Hindlimb muscle (tissue), 1 donor: ENCODE results near the gene RNF181. TPM values are rescaled to one million over a fixed set of nuclear protein-coding genes. Genes with fewer than 3 reads are reported as not detected.
A peak's percentile ranks its signal among the peaks of the same experiment; 100 is the strongest.
"Not testable (repeated sequence)": the region's sequence is repeated elsewhere in the genome, so short reads cannot be mapped to it uniquely, and the experiment has no call there.

Experiments used
- DNase-seq: peaks from one replicate; pipeline ENCODE4 v3.0.0-alpha.2; 2013
- polyA plus RNA-seq: library from polyadenylated mRNA; unstranded; fragments of 120-200 nt; gene quantifications from one replicate; pipeline ENCODE4 v1.2.1, GENCODE V29; 2013; ENCODE audit not compliant: insufficient read length

Gene RNF181
- polyA plus RNA-seq, 1 donor, result 49.1 TPM

GRCh38 chr2:85596486-85597143 lies 1.1 kb downstream of the RNF181 start:
- DNase-seq, result no peak

- DNase-seq, result no peak
These were observed 1.7 kb downstream of the RNF181 start for GRCh38 chr2:85597241-85597640.

- no peak for DNase-seq
These were observed 3.2 kb downstream of the RNF181 start for GRCh38 chr2:85598594-85599340.

- no peak for DNase-seq
These were observed 4.1 kb downstream of the RNF181 start for GRCh38 chr2:85599468-85600234.

GRCh38 chr2:85600235-85600575 lies 4.7 kb downstream of the RNF181 start:
- DNase-seq, result no peak

- no peak for DNase-seq
These were observed 5.6 kb downstream of the RNF181 start for GRCh38 chr2:85600951-85601770.

- no peak for DNase-seq
These were observed 6.4 kb downstream of the RNF181 start for GRCh38 chr2:85601771-85602475.

- peak; percentile 92 for DNase-seq
These were observed 7.1 kb downstream of the RNF181 start, which contains the start of gene TMEM150A for GRCh38 chr2:85602476-85603234. TMEM150A (minus strand) TSS chr2:85602698; CDS start chr2:85601948, 750 bp downstream.

- not testable (repeated sequence) for DNase-seq
These were observed 8.5 kb downstream of the RNF181 start for GRCh38 chr2:85604133-85604444.

- DNase-seq, result no peak
These were observed 9.2 kb downstream of the RNF181 start for GRCh38 chr2:85604568-85605339.

- no peak for DNase-seq
These were observed 10.0 kb downstream of the RNF181 start for GRCh38 chr2:85605406-85606115.

GRCh38 chr2:85606116-85606455 lies 10.5 kb downstream of the RNF181 start:
- no peak for DNase-seq

GRCh38 chr2:85607268-85608215 lies 12.0 kb downstream of the RNF181 start:
- DNase-seq, result no peak

GRCh38 chr2:85611217-85611704 lies 15.7 kb downstream of the RNF181 start:
- DNase-seq, result no peak

GRCh38 chr2:85611705-85612587 lies 16.4 kb downstream of the RNF181 start, which contains the start of gene C2orf68:
C2orf68 (minus strand) TSS chr2:85612066; CDS start chr2:85611984, 82 bp downstream.
- DNase-seq, result peak; percentile 95

GRCh38 chr2:85613717-85614515 lies 18.4 kb downstream of the RNF181 start:
- no peak for DNase-seq
